Cardiac septum (tissue), 1 donor: ENCODE measurements around the gene FOXQ1. TPM values are rescaled to one million over a fixed set of nuclear protein-coding genes. Genes with fewer than 3 reads are reported as not detected.
"Not testable (repeated sequence)": the region's sequence is repeated elsewhere in the genome, so short reads cannot be mapped to it uniquely, and the experiment has no call there.

Source experiments
- DNase-seq: peaks from one replicate; pipeline ENCODE4 v3.0.0-alpha.2; 2020; ENCODE audit warnings: low spot score
- intact Hi-C: fragments of 100-400 bp; cut with DNase I; formaldehyde crosslinking; loops from one replicate; pipeline ENCODE4 v1.14.0; 2022
- total RNA-seq: library from RNA; stranded (reverse); fragmentation: NEBNext Ultra II Directional; extraction: Animal tissue kit (Norgen Biotek cat#: 25700); gene quantifications from one replicate; pipeline ENCODE4 v1.2.1, GENCODE V29; 2021
- donor health status: DM: no; HTN: no; CAD: no.

Gene FOXQ1
- total RNA-seq, 1 donor from 2014 or later, result not detected

DNA sequence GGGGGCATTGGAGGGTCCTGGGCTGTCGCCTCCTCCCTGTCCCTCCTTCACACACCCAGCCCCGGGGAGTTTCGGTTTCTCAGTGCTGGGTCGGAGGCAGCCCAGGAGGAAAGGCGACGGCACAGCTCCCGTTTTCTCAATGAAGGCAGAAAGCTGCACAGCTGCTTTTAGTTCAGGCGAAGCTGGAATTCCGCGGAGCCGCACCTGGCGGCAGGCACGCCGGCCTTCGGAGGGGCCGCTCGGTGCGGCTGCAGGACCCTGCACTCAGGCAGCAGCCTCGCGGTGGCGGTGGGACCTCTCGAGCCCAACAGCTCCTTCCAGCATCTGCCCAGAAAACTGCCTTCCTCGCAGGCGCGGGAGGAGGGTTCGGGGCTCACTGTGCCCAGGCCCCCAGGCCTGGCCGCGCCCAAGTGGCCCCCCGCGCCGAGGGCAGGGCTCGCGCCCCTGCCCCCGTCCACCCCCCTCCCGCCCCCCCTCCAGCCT is 4.6 kb downstream of the FOXQ1 start:
- intact Hi-C loops, result no loop called here
- DNase-seq, result no peak

DNA sequence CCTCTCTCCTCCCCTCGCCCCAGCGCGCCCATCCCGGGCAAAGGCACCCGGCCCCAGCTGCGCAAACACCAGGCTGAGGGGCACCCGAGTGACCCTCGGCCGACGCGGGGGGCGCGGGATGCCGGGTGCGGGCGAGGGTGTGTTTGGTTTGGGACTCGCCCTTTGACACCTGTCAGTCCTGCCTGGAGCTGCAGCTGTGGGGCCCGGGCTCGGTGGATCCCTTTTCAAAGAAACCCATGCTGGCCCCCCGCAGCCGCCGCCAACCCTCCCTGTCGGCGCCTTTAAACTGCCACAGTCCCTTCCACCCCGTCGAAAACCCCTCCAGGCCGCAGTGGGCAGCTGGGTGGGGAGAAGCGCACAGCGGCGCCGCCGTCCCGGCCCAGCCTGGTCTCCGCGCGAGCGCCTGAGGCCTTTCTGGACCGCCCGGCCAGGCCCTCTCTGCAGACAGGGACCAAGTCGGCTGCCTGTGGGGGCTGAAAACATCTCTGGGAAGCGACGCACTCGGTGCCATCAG is 5.5 kb downstream of the FOXQ1 start:
- intact Hi-C loops, result no loop called here

DNA sequence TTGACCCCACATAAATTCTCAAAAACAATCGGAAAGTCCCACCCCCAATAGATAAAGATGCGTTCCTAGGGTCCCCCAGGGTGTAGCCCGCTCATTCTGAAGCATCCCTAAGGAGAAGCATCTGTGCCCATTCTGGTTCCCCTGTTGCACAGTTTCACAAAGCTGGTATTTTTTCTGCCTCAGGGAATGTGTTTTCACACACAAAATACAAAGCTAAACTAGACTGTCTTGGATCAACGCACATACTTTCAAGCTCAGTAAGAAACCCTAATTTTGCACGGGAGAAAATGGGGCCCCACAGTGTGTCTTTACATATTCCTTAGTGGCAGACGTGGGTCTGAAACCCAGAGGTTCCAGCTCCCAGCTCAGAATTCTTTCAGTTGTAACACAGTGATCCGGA is 6.1 kb downstream of the FOXQ1 start:
- intact Hi-C loops, result no loop called here
- DNase-seq, result no peak

More for the DNA sequence above, 5.5 kb downstream of the FOXQ1 start:
- no peak for DNase-seq

DNA sequence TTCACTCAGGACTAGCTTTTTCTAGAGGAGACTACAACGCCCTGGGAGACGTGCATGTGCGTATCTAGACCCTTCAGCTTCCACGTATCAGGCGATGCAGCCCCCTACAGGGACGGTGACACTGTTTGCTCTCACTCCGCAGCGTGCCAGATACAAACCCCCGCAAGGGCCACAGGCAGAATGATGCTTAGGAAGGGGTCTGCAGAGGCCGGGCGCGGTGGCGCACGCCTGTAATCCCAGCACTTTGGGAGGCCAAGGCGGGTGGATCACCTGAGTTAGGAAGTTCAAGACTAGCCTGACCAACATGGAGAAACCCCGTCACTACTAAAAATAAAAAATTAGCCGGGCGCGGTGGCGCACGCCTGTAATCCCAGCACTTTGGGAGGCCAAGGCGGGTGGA is 6.7 kb downstream of the FOXQ1 start:
- DNase-seq, intact Hi-C loops: not testable (repeated sequence)

DNA sequence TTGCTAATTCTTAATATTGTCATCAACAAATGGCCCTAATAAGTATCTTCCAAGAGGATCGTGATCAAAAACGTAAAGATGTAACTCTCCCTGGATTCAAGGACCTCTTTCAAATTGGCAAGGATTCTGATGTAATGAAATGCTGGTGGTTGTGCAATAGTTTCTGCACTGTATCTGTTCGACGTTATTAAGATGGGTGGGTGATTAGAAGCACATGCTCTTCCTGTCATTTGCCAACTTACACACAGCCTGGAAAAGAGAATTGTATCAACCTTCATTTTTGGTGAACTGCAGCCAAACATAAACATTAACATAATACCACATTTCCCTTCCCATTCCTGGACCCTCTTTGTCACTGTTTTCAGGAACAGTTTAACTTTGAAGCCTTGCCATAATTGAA is 9.8 kb downstream of the FOXQ1 start:
- intact Hi-C loops, result no loop called here

DNA sequence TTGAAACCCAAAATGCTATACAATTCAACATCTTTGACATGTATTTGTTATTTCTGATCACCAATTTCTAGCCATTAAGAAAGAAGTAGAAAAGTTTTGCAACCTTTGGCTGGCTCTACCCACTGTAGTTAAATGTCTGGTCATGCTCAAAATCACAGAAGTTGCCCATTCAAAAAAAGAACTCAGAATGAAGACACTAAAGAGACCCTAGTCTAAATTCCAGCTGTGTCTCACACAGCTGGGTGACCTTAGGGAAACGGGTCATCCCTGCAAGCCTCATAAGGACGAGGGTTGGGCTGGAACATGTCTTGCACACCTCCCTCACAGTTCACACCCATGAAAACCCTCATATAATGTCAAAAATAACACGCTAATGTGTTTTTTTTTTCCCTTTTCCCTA is 10.3 kb downstream of the FOXQ1 start:
- no peak for DNase-seq
- intact Hi-C loops, result no loop called here

More for the DNA sequence above, 9.8 kb downstream of the FOXQ1 start:
- no peak for DNase-seq

DNA sequence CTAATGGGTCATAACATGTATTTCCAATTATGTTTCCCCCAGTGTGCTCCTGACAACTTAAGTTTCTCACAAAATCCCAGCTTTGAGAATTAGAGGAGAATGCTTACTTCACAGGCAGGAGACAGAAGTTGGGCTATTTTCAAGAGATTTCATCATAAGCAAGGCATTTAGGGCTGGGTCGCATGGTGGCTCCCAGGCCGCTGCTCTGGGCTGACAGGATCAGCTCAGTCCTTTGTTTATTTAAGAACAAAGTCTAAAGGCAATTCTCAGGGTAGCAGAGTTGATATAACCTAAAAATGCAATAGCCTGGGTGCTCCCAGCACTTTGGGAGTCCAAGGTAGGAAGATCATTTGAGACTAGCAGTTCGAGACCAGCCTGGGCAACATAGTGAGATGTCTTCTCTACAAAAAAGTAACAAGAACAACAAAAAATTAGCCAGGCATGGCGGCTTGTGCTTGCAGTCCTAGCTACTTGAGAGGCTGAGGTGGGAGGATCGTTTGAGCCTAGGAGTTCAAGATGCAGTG is 10.9 kb downstream of the FOXQ1 start:
- intact Hi-C loops, result no loop called here
- DNase-seq, result no peak

DNA sequence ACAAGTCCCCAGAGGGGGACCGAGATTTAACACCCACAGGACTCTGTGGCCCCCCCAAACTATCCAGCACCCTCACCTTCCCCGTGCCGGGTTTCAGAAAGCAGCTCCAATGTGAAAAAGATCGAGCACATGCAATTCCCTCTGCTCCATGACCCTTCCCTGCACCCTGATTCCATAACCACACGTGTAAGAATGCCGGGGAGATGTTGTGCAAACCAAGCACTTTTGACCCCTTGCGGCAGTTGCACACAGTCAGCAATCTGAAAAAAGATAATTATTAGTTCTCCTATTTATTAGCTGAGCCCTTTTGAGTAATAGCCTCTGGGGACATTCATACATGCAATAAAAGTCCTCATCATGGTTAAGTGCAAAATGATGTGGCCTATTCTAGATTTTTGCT is 13.0 kb downstream of the FOXQ1 start:
- intact Hi-C loops, result no loop called here

DNA sequence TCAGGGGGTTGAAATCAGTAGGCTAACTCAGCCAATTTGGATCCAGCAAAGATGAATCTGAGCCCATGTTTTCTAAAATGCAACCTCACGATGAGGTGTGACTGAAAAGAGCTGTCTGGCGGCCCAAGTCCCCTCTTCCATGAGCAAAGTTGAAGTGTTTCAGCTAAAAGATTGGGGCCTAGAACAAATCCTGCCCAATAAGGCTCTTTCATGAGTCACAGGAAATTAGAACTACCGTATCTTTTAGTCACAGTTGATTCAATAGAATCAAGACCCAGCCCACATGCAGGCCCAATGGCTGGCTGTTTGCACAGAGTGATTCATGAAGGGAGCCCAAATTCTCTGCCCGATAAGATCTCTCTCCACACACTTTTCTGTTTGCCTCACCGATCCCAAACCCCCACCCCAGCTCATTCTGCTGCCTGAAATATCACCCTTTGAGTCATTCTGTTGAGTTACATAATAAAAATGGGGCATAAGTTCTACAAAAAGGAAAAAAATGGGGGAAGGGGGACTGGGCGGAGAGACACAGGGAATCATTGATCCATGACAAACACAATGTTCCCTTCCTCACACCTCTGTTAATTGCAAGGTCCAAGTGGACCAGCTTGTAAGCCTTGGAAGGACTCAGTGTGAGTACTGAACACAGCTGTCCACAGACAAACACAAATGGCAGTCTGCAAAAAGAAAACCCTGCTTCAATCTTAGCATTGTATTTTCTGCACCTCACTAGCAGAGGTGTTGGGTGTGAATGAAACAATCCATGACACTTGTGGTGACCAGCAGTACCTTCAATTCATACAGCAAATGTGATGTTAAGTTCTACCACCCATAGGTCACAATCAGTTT is 13.8 kb downstream of the FOXQ1 start:
- no peak for DNase-seq
- intact Hi-C loops, result no loop called here

More for the DNA sequence above, 13.0 kb downstream of the FOXQ1 start:
- no peak for DNase-seq

DNA sequence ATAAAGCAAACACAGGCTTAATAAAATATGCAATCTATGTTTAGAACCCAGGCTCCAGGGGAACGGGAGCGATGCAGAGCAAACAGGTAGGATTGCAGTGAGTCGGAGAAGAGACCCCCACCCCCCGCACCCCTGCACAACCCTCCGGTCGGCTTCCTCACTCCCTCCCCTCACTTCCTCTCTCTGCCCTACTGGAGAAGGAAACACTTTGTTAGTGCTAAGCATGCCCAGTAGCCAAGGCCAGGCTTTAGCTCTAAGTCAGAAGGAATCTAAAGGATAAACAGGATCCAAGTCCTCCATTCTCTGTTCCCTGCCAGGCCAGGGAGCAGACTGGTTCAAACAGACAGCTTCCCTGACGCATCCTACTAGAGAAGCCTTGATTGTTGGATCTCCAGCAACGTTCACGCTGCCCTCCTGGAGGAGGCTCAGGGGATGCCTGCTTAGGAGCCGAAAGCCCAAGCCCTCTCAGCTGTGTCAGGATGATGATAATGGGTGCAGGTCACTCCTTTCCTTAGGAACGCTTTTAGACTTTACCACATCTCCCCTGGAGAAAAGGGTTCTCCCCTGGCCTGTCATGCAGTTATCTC is 14.7 kb downstream of the FOXQ1 start:
- intact Hi-C loops, result no loop called here
- no peak for DNase-seq

DNA sequence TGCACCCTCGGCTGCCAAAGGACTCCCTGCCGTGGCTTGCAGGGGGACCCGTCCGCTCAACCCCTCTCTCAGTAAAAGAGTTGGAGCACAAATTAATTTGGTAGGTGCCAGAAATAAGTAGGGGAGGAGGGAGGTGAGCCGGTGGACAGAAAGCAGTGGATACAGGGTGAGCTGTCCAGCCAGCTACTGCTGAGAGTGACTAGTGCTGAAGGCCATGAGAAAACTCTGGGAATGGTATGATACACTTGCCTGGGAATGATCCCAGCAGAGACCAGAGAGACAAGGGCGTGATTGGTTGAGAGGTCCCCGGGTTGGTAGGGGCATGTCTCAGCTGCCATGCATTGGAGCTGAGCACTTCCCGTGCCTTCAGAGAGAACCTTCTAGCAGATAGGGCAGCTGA is 15.7 kb downstream of the FOXQ1 start:
- no peak for DNase-seq
- intact Hi-C loops, result no loop called here

DNA sequence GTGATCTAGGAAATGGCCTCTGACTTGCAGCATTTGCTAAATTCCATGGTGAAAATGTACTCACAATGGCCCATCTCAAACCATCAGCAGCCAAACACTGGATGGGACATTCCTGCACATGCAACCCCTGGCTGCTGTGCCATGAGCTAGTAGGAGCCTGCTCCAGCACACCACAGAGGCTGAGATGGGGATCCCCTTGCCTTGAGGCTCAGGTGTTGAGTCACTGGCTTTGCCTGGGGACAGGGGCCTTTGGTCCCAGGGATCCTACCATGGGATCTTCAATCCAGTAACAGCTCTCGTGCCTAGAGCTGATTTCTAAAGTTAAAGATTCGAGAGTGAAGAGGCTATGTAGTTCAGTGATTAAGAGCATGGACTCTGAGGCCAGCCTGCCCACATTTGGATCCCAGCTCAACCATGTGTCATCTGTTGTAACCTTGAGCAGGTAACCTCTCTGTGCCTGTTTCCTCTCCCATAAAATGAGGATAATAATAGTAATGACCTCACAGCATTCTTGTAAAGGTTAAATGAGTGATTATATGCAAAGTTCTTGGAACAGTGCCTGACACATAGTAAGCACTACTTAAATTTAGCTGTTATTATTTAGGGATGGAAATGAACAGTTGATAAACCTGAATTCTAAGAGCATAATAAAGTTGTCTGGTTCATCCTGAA is 16.4 kb downstream of the FOXQ1 start:
- intact Hi-C loops, result no loop called here
- DNase-seq, result no peak

DNA sequence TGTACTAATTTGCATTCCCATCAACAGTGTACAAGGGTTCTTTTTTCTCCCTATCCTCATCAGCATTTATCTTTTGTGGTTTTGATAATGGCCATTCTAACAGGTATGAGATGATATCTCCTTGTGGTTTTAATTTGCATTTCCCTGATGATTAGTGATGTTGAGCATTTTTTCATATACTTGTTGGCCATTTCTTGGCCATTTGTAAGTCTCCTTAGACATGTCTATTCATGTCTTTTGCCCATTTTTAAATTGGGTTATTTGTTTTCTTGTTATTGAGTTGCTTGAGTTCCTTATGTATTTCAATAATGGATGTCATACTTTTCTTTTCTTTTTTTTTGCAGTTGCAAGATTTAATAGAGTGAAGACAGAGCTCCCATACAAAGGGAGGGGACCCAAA is 17.8 kb downstream of the FOXQ1 start:
- intact Hi-C loops, result no loop called here
- DNase-seq, result no peak

DNA sequence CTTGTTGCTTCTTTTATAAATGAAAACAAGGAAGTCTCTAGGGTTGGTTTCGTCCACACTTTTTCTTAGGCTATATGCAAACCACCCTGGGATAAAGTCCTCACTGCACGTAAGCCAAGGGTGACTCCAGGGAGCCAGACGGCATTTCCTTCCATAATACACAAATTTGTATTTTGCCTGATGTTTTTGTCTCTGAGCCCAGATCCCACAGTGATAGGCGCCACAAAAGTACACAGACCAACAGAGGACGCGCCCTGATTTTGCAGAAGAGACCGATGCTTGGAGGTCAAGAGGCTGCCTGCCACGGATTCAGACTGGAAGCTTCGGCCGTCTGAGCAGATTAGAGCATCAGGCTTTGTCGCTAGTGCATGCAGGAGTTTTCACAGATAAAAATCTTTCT is 22.8 kb downstream of the FOXQ1 start:
- intact Hi-C loops, result no loop called here

DNA sequence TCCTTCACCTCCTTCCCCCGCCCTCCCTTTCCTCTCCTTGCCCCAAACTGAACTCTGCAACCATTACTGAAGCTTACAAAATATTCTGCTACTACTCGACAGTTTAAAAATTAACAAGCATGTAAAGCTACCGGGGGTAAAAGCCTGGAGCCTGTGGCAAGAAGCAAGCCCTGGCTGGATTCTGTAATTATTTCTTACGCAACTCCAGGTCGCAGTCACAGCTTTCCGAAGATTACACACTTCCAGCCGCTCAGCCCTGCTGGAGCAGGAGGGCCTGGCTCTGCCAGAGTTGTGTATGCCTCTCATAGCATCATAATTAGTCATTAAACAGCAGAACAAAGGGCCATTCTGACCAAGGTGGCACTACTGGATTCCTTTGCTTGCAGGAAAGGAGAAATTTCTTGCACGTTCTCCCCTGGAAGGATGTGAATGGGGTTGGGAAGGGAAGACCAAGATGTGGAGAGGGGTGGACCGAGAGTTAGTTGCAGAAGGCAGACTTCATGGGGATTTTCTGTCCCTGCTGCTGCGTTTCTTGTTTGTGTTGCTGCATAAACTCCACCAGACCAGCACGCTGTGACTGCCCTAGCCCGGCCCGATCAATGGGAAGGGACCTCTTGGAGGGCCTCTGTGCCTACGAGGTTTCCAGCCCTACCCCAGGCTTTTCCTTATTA is 23.6 kb downstream of the FOXQ1 start:
- DNase-seq, result no peak
- intact Hi-C loops, result no loop called here

More for the DNA sequence above, 22.8 kb downstream of the FOXQ1 start:
- no peak for DNase-seq

DNA sequence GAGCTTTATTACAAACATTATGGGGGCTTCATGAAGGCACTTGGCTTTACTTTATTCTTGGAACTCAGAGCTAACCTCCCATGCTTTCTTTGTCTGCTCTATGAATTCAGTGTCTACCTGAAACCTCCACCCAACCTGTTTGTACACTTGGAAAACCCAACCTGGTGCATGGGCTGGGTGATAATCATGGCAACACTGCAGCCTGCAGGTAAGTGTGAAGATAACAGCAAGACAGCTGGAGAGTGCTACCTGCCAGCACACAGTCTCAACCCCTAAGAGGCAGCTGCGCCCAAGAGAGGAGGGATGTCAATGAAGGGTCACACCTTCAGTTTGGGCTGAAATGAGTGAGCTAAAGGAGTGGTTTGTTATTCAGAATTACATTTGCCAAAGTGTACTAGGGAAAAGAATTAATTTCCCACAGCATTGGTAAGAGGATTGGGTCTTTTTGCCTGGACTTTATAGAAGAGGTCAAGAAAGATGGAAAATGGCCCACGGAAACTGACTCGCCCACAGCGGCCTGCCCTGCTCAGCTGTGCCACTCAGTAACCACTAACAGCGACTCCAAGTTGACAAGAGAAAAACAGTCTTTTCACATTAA is 24.4 kb downstream of the FOXQ1 start:
- intact Hi-C loops, result no loop called here
- no peak for DNase-seq

DNA sequence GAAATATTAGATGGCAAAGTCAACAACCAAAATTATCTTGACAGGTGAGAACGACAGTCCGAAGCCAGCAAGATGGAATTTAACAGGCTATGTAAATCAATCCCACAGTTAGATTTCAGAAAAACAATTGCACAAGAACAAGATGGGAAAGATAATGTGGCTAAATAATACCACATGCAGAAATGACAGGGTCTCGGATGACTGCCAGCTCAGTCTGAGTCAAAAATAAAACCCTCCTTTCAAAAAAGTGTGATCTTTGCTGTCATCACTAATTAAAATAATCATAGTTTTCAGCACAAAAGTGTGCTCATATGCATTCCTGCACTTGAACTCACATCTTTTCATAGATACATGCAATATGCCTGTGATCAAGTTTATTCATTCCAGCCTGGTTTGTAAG is 25.9 kb downstream of the FOXQ1 start:
- intact Hi-C loops, result no loop called here
- DNase-seq, result no peak

DNA sequence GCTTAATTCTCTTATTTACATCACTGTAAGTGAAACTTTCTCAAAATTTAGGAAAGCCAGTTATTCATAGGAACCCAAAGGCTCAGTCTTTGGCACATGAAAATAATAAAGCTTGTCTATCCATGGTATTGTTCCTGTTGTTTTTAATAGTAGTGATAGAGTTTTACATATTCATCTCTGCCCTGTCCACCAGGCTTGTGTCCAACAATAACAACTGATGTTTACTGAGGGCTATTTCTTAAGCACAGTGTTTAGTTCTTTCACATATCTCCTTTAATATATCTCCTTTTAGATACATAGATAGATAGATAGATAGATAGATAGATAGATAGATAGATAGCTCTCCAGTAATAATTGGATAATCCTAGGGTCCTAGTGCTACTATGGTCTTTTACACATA is 34.2 kb downstream of the FOXQ1 start:
- no peak for DNase-seq
- intact Hi-C loops, result no loop called here

DNA sequence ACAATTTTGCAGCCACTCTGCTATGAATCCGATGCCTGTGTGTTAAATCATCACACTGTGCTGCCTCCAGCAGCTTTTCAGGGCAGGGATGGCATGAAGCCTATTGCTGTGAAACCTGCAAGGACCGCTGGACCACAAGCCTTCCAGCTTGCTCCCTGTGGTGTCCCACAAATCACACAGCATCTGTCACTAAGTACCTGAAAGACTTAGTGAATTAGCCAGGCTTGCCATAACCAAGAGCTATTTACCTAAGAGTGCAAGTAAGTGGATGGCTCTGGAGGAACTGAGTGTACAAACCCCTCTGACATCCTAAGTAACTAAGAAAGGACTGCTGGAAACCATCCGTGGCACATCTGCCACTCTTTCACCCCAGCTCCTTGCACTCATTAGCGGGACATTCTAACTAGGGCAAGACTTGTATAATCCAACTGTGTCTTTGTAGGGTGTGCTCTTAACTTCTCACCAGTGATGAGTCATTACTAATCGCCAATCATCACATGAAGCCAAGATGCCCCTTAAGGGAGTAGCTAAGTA is 34.7 kb downstream of the FOXQ1 start:
- no peak for DNase-seq
- intact Hi-C loops, result no loop called here
